ENCODE data around the gene HOXC9.
A peak's percentile ranks its signal among the peaks of the same experiment; 100 is the strongest.

HOXC9 gene

GRCh38 chr12:53976172-53976822 is 23.7 kb upstream of the HOXC9 start:
- no peak for DNase-seq (ENCODE audit: low read depth)

GRCh38 chr12:53976823-53977595 is 23.0 kb upstream of the HOXC9 start:
- DNase-seq (ENCODE audit: low read depth): no peak

- no peak for DNase-seq (ENCODE audit: low read depth)
These were observed 22.1 kb upstream of the HOXC9 start for GRCh38 chr12:53977596-53978445.

- no peak for DNase-seq (ENCODE audit: low read depth)
These were observed 21.2 kb upstream of the HOXC9 start for GRCh38 chr12:53978477-53979356.

- no peak for DNase-seq (ENCODE audit: low read depth)
These were observed 19.7 kb upstream of the HOXC9 start for GRCh38 chr12:53980104-53980801.

- no peak for DNase-seq (ENCODE audit: low read depth)
These were observed 19.0 kb upstream of the HOXC9 start for GRCh38 chr12:53980802-53981496.

- no peak for DNase-seq (ENCODE audit: low read depth)
These were observed 18.1 kb upstream of the HOXC9 start for GRCh38 chr12:53981634-53982565.

- DNase-seq (ENCODE audit: low read depth): no peak
These were observed 17.1 kb upstream of the HOXC9 start for GRCh38 chr12:53982648-53983567.

GRCh38 chr12:53983568-53983949 is 16.4 kb upstream of the HOXC9 start:
- DNase-seq (ENCODE audit: low read depth): no peak

GRCh38 chr12:53983950-53984572 is 15.9 kb upstream of the HOXC9 start:
- DNase-seq (ENCODE audit: low read depth): no peak

- peak; percentile 37 for DNase-seq (ENCODE audit: low read depth)
These were observed 14.9 kb upstream of the HOXC9 start, which contains the start of gene HOXC10 for GRCh38 chr12:53984901-53985691. Gene HOXC10 (plus strand): TSS chr12:53985146. CDS start chr12:53985260, 114 bp downstream.

- no peak for DNase-seq (ENCODE audit: low read depth)
These were observed 14.3 kb upstream of the HOXC9 start for GRCh38 chr12:53985692-53985993.

- DNase-seq (ENCODE audit: low read depth): no peak
These were observed 13.8 kb upstream of the HOXC9 start for GRCh38 chr12:53985994-53986685.

- no peak for DNase-seq (ENCODE audit: low read depth)
These were observed 13.1 kb upstream of the HOXC9 start for GRCh38 chr12:53986686-53987483.

- no peak for DNase-seq (ENCODE audit: low read depth)
These were observed 12.2 kb upstream of the HOXC9 start for GRCh38 chr12:53987787-53988230.
